Glomerular endothelial cell (primary cell): ENCODE measurements around the gene SCGB1A1. TPM values are rescaled to one million over a fixed set of nuclear protein-coding genes. Genes with fewer than 3 reads are reported as not detected.

ENCODE experiments used
- total RNA-seq: library from RNA; depleted of rRNA; stranded (reverse); fragments of >200 nt; gene quantifications from 2 replicates; pipeline ENCODE4 v1.2.3, GENCODE V29; 2015

Gene SCGB1A1
- total RNA-seq, 1 donor from 2014 or later: not detected

Other genes with a start within 250 kb of the SCGB1A1 start
- not detected in 2 replicates for gene SCGB1D1, start 228.8 kb upstream of the SCGB1A1 start, total RNA-seq
- not detected in 2 replicates for gene SCGB2A1, start 210.4 kb upstream of the SCGB1A1 start, total RNA-seq
- not detected in 2 replicates for gene SCGB1D2, start 176.8 kb upstream of the SCGB1A1 start, total RNA-seq
- not detected in 2 replicates for gene SCGB2A2, start 148.9 kb upstream of the SCGB1A1 start, total RNA-seq
- not detected in 2 replicates for gene SCGB1D4, start 120.0 kb upstream of the SCGB1A1 start, total RNA-seq
- 7.8 and 41.4 TPM in 2 replicates for gene ASRGL1, start 81.6 kb upstream of the SCGB1A1 start, total RNA-seq
- 562 and 666 TPM in 2 replicates for gene AHNAK, start 127.8 kb downstream of the SCGB1A1 start, total RNA-seq
- 1,186 and 1,947 TPM in 2 replicates for gene EEF1G, start 154.9 kb downstream of the SCGB1A1 start, total RNA-seq
- 12.8 and 16.8 TPM in 2 replicates for gene TUT1, start 172.5 kb downstream of the SCGB1A1 start, total RNA-seq
- gene MTA2, start 182.8 kb downstream of the SCGB1A1 start, total RNA-seq: 143 and 154 TPM in 2 replicates
- gene EML3, start 193.7 kb downstream of the SCGB1A1 start, total RNA-seq: 33.2 and 83.2 TPM in 2 replicates
- 1.4 and 2.3 TPM in 2 replicates for gene ROM1, start 194.2 kb downstream of the SCGB1A1 start, total RNA-seq
- gene B3GAT3, start 203.0 kb downstream of the SCGB1A1 start, total RNA-seq: 38.3 and 42.5 TPM in 2 replicates
- 295 and 372 TPM in 2 replicates for gene GANAB, start 227.6 kb downstream of the SCGB1A1 start, total RNA-seq
- gene INTS5, start 234.3 kb downstream of the SCGB1A1 start, total RNA-seq: 29.0 and 29.5 TPM in 2 replicates
- 49.7 and 56.8 TPM in 2 replicates for gene C11orf98, start 246.2 kb downstream of the SCGB1A1 start, total RNA-seq
- 2.4 and 2.5 TPM in 2 replicates for gene CSKMT, start 246.3 kb downstream of the SCGB1A1 start, total RNA-seq